Gastrocnemius medialis (tissue), 4 donors: ENCODE data around the gene NCOA6.

ENCODE experiments used
- POLR2A ChIP-seq, 2 donors: fragments of 450-650 bp; IDR thresholded peaks; one replicate each; pipeline ENCODE4 v1.6.1; 2017; ENCODE audit warnings: antibody characterized with exemption in 2 of 2, mild to moderate bottlenecking in 2 of 2, moderate library complexity in 2 of 2
- TF ChIP-seq, protein P1 (sequence below), 5 experiments: fragments of 450-650 bp in 3 of 5; fragments of 200-600 bp in 2 of 5; sonication (generic) in 2 of 5; IDR thresholded peaks in 4 of 5; conservative IDR thresholded peaks in 1 of 5; 1 replicate in 4 of 5; 2 replicates in 1 of 5; pipeline ENCODE4 v1.5.1; 2016 to 2019; ENCODE audit warnings: antibody characterized with exemption in 5 of 5, mild to moderate bottlenecking in 3 of 5, moderate library complexity in 3 of 5

- TF ChIP-seq, protein P1, sequence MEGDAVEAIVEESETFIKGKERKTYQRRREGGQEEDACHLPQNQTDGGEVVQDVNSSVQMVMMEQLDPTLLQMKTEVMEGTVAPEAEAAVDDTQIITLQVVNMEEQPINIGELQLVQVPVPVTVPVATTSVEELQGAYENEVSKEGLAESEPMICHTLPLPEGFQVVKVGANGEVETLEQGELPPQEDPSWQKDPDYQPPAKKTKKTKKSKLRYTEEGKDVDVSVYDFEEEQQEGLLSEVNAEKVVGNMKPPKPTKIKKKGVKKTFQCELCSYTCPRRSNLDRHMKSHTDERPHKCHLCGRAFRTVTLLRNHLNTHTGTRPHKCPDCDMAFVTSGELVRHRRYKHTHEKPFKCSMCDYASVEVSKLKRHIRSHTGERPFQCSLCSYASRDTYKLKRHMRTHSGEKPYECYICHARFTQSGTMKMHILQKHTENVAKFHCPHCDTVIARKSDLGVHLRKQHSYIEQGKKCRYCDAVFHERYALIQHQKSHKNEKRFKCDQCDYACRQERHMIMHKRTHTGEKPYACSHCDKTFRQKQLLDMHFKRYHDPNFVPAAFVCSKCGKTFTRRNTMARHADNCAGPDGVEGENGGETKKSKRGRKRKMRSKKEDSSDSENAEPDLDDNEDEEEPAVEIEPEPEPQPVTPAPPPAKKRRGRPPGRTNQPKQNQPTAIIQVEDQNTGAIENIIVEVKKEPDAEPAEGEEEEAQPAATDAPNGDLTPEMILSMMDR (IDR thresholded peaks at IDR 0.05 in 4 of 5, conservative IDR thresholded peaks at IDR 0.05 in 1 of 5) = no peak
- no peak for TF ChIP-seq POLR2A (IDR thresholded peaks at IDR 0.05)
These were observed 57.4 kb downstream of the NCOA6 start for GRCh38 chr20:34768096-34768495.
